GM23338 (cell line): ENCODE data around the gene PALLD. TPM values are rescaled to one million over a fixed set of nuclear protein-coding genes. Genes with fewer than 3 reads are reported as not detected.

Experiments
- ATAC-seq: fragments of 200-7000 bp; cut with Tn5 transposase; 3 replicates; pipeline ENCODE4 v1.9.1; 2020
- DNase-seq: peaks from one replicate; pipeline ENCODE4 v3.0.0-alpha.2; 2015; ENCODE audit warnings: low spot score
- H2AFZ ChIP-seq: fragments of 200-600 bp; sonication (generic); 2 replicates; pipeline ENCODE4 v1.8.0; 2016; ENCODE audit warnings: antibody characterized with exemption, mild to moderate bottlenecking, moderate library complexity
- H3F3A ChIP-seq: fragments of 200-600 bp; sonication (generic); replicated peaks from 2 replicates; pipeline ENCODE4 v1.8.0; 2017; ENCODE audit warnings: antibody characterized with exemption, mixed run types, low read depth
- H3K27ac ChIP-seq: fragments of 200-600 bp; sonication (generic); 2 replicates; pipeline ENCODE4 v1.6.1; 2016; ENCODE audit warnings: low read depth
- H3K27me3 ChIP-seq: fragments of 200-600 bp; sonication (generic); 2 replicates; pipeline ENCODE4 v1.8.0; 2016; ENCODE audit warnings: mild to moderate bottlenecking, mixed run types, moderate library complexity; ENCODE audit not compliant: insufficient read depth
- H3K36me3 ChIP-seq: fragments of 200-600 bp; sonication (generic); 2 replicates; pipeline ENCODE4 v1.8.0; 2016; ENCODE audit warnings: mild to moderate bottlenecking; ENCODE audit not compliant: insufficient read depth
- H3K4me1 ChIP-seq: fragments of 200-600 bp; sonication (generic); 2 replicates; pipeline ENCODE4 v1.8.0; 2016; ENCODE audit warnings: mild to moderate bottlenecking, moderate library complexity; ENCODE audit not compliant: insufficient read depth
- H3K4me2 ChIP-seq: fragments of 200-600 bp; sonication (generic); 2 replicates; pipeline ENCODE4 v1.7.1; 2017; ENCODE audit warnings: mixed run types
- H3K4me3 ChIP-seq: fragments of 200-600 bp; sonication (generic); 2 replicates; pipeline ENCODE4 v1.6.1; 2016; ENCODE audit warnings: mixed run types
- H3K79me2 ChIP-seq: fragments of 200-600 bp; sonication (generic); replicated peaks from 2 replicates; pipeline ENCODE4 v1.8.0; 2017; ENCODE audit warnings: mild to moderate bottlenecking; ENCODE audit not compliant: insufficient read depth
- H3K9me2 ChIP-seq: fragments of 200-600 bp; sonication (generic); 2 replicates; pipeline ENCODE4 v1.8.0; 2017; ENCODE audit not compliant: insufficient read depth
- H4K20me1 ChIP-seq: fragments of 200-600 bp; sonication (generic); replicated peaks from 2 replicates; pipeline ENCODE4 v1.8.0; 2017; ENCODE audit warnings: mild to moderate bottlenecking; ENCODE audit not compliant: insufficient read depth
- H3K27ac Mint-ChIP-seq: 2 replicates; pipeline ENCODE4 v1.8.0; 2020; ENCODE audit warnings: inconsistent platforms, mild to moderate bottlenecking, moderate library complexity, mixed read lengths
- H3K27me3 Mint-ChIP-seq: 3 replicates; pipeline ENCODE4 v1.8.0; 2022; ENCODE audit warnings: low read depth, mild to moderate bottlenecking, moderate library complexity, mixed read lengths, inconsistent platforms; ENCODE audit not compliant: insufficient read depth, poor library complexity
- H3K36me3 Mint-ChIP-seq: 3 replicates; pipeline ENCODE4 v1.8.0; 2021; ENCODE audit warnings: low read depth, mild to moderate bottlenecking, inconsistent platforms, moderate library complexity, mixed read lengths
- H3K4me1 Mint-ChIP-seq: 3 replicates; pipeline ENCODE4 v1.8.0; 2020; ENCODE audit warnings: mild to moderate bottlenecking, inconsistent platforms, mixed read lengths
- H3K4me3 Mint-ChIP-seq: 3 replicates; pipeline ENCODE4 v1.8.0; 2021; ENCODE audit warnings: moderate library complexity, mild to moderate bottlenecking, inconsistent platforms, mixed read lengths
- H3K9me3 Mint-ChIP-seq: 3 replicates; pipeline ENCODE4 v1.8.0; 2020; ENCODE audit warnings: moderate library complexity, mild to moderate bottlenecking, inconsistent platforms, mixed read lengths
- CREB1 ChIP-seq: fragments of 250-450 bp; sonication (Bioruptor Pico); IDR thresholded peaks from 2 replicates; pipeline ENCODE4 v1.5.0; 2020; ENCODE audit warnings: low read depth, mild to moderate bottlenecking, moderate library complexity
- EZH2 ChIP-seq: fragments of 200-600 bp; sonication (generic); IDR thresholded peaks from one replicate; pipeline ENCODE4 v1.8.0; 2017; ENCODE audit warnings: antibody characterized with exemption, mild to moderate bottlenecking, low read depth; ENCODE audit not compliant: unreplicated experiment
- JUNB ChIP-seq: IDR thresholded peaks from one replicate; pipeline ENCODE4 v1.6.1; 2016; ENCODE audit warnings: antibody characterized with exemption; ENCODE audit not compliant: unreplicated experiment
- NANOG ChIP-seq: IDR thresholded peaks from 2 replicates; pipeline ENCODE4 v1.6.1; 2016; ENCODE audit warnings: antibody characterized with exemption, borderline replicate concordance
- STAT1 ChIP-seq: IDR thresholded peaks from one replicate; pipeline ENCODE4 v1.6.1; 2016; ENCODE audit warnings: antibody characterized with exemption; ENCODE audit not compliant: unreplicated experiment
- ZNF114 ChIP-seq: fragments of 250-450 bp; sonication (Bioruptor Pico); IDR thresholded peaks from 2 replicates; pipeline ENCODE4 v1.5.0; 2020; ENCODE audit warnings: mild to moderate bottlenecking, moderate library complexity
- ZNF331 ChIP-seq: fragments of 250-450 bp; sonication (Bioruptor Pico); IDR thresholded peaks from 2 replicates; pipeline ENCODE4 v1.5.0; 2020; ENCODE audit warnings: low read depth, mild to moderate bottlenecking, moderate library complexity
- polyA plus RNA-seq: library from polyadenylated mRNA; unstranded; fragments of >200 nt; fragmentation: Nextera tagmentation; extraction: Ambion mirVana; gene quantifications from 2 replicates; pipeline ENCODE4 v1.2.1, GENCODE V29; 2016
- total RNA-seq: library from RNA; depleted of rRNA; stranded (reverse); fragments of >200 nt; shearing (Covaris generic); gene quantifications from 2 replicates; pipeline ENCODE4 v1.2.3, GENCODE V29; 2014
- TF ChIP-seq, protein P1 (sequence below): IDR thresholded peaks from one replicate; pipeline ENCODE4 v1.6.1; 2018; ENCODE audit warnings: antibody characterized with exemption; ENCODE audit not compliant: unreplicated experiment
- TF ChIP-seq, protein P2 (sequence below): IDR thresholded peaks from 2 replicates; pipeline ENCODE4 v1.6.1; 2016; ENCODE audit warnings: antibody characterized with exemption
- TF ChIP-seq, protein P3 (sequence below): fragments of 250-450 bp; sonication (Bioruptor Pico); IDR thresholded peaks from 2 replicates; pipeline ENCODE4 v1.5.0; 2020; ENCODE audit warnings: mild to moderate bottlenecking, moderate library complexity
- TF ChIP-seq, protein P4 (sequence below), 2 experiments: fragments of 200-600 bp in 1 of 2; sonication (generic) in 1 of 2; conservative IDR thresholded peaks; 2 replicates each; pipeline versions ENCODE4 v1.5.1 to v1.6.1; 2016 to 2017; ENCODE audit warnings: antibody characterized with exemption in 2 of 2, low read depth in 2 of 2, mild to moderate bottlenecking in 2 of 2, moderate library complexity in 1 of 2

The PALLD gene
- total and polyA plus RNA-seq, 2 experiments from 2014 or later: 13.1 to 30.2 TPM

DNA sequence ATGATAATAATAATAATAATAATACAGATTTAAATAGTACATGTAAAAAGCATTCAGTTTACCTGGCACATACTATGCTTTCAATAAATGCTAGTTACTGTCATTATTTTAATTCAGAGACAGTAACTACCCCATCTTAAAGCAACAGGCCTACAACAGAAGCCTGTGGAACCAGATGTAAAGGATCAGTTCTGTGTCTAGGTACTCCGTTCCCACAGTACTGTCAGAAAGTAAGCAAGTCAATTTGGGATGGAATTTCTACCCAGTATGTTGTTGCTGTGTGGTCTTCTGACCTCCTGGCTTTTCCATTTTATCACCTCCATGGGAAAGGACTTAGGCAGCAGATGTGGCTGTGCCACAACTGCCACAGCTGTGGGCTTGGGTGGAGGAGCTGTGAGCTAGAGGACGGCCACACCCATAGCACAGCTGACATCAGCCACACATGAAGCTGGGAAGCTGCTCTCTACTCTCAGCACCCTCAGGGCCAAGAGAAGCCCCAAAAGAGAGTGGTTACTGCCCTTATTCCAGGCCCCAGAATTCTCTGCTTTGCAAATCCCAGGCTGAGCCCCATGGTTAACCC is 410.4 kb downstream of the PALLD start (continued):
- TF ChIP-seq, protein P1, sequence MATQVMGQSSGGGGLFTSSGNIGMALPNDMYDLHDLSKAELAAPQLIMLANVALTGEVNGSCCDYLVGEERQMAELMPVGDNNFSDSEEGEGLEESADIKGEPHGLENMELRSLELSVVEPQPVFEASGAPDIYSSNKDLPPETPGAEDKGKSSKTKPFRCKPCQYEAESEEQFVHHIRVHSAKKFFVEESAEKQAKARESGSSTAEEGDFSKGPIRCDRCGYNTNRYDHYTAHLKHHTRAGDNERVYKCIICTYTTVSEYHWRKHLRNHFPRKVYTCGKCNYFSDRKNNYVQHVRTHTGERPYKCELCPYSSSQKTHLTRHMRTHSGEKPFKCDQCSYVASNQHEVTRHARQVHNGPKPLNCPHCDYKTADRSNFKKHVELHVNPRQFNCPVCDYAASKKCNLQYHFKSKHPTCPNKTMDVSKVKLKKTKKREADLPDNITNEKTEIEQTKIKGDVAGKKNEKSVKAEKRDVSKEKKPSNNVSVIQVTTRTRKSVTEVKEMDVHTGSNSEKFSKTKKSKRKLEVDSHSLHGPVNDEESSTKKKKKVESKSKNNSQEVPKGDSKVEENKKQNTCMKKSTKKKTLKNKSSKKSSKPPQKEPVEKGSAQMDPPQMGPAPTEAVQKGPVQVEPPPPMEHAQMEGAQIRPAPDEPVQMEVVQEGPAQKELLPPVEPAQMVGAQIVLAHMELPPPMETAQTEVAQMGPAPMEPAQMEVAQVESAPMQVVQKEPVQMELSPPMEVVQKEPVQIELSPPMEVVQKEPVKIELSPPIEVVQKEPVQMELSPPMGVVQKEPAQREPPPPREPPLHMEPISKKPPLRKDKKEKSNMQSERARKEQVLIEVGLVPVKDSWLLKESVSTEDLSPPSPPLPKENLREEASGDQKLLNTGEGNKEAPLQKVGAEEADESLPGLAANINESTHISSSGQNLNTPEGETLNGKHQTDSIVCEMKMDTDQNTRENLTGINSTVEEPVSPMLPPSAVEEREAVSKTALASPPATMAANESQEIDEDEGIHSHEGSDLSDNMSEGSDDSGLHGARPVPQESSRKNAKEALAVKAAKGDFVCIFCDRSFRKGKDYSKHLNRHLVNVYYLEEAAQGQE: no peak
- TF ChIP-seq, protein P2, sequence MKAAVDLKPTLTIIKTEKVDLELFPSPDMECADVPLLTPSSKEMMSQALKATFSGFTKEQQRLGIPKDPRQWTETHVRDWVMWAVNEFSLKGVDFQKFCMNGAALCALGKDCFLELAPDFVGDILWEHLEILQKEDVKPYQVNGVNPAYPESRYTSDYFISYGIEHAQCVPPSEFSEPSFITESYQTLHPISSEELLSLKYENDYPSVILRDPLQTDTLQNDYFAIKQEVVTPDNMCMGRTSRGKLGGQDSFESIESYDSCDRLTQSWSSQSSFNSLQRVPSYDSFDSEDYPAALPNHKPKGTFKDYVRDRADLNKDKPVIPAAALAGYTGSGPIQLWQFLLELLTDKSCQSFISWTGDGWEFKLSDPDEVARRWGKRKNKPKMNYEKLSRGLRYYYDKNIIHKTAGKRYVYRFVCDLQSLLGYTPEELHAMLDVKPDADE: no peak

DNA sequence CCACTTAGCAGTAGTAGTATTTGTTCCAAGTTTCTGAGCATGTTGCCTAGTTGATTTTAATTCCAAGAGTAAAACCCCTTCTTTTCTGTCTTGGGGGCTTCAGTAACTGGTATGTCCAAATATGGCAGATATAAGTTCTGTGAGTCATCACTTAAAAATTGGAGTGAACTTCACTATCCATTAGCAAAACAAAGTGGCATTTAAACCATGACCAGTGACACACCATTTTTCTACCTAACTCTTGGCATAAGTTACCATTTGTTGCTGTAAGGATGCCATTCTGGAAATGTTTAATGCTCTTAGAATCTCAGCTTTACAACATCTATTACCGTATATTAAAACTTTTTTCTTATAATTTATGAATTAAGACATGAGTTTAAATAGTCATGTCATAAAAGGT is 411.2 kb downstream of the PALLD start:
- peaks cover 2% of the 10 kb centered on the region for H3K27me3 Mint-ChIP-seq
- Histone ChIP-seq H3K4me3 (no peak overlapping the region), H3K79me2 (no peaks in the 10 kb centered on the region), H3K27ac (no peak overlapping the region), H3F3A (no peaks in the 10 kb centered on the region), H3K36me3 (no peaks in the 10 kb centered on the region; the same call in 1 of the 2 replicates), H4K20me1 (no peaks in the 10 kb centered on the region), H3K4me1 (no peaks in the 10 kb centered on the region), H3K9me2 (no peaks in the 10 kb centered on the region), H3K27me3 (no peaks in the 10 kb centered on the region), H2AFZ (no peak overlapping the region), H3K4me2 (no peak overlapping the region)
- no peaks in the 10 kb centered on the region; the same call in 2 of the 3 replicates for H3K4me1 Mint-ChIP-seq
- peaks cover 9% of the 10 kb centered on the region; the same call in 2 of the 3 replicates for H3K36me3 Mint-ChIP-seq
- TF ChIP-seq, protein P3, sequence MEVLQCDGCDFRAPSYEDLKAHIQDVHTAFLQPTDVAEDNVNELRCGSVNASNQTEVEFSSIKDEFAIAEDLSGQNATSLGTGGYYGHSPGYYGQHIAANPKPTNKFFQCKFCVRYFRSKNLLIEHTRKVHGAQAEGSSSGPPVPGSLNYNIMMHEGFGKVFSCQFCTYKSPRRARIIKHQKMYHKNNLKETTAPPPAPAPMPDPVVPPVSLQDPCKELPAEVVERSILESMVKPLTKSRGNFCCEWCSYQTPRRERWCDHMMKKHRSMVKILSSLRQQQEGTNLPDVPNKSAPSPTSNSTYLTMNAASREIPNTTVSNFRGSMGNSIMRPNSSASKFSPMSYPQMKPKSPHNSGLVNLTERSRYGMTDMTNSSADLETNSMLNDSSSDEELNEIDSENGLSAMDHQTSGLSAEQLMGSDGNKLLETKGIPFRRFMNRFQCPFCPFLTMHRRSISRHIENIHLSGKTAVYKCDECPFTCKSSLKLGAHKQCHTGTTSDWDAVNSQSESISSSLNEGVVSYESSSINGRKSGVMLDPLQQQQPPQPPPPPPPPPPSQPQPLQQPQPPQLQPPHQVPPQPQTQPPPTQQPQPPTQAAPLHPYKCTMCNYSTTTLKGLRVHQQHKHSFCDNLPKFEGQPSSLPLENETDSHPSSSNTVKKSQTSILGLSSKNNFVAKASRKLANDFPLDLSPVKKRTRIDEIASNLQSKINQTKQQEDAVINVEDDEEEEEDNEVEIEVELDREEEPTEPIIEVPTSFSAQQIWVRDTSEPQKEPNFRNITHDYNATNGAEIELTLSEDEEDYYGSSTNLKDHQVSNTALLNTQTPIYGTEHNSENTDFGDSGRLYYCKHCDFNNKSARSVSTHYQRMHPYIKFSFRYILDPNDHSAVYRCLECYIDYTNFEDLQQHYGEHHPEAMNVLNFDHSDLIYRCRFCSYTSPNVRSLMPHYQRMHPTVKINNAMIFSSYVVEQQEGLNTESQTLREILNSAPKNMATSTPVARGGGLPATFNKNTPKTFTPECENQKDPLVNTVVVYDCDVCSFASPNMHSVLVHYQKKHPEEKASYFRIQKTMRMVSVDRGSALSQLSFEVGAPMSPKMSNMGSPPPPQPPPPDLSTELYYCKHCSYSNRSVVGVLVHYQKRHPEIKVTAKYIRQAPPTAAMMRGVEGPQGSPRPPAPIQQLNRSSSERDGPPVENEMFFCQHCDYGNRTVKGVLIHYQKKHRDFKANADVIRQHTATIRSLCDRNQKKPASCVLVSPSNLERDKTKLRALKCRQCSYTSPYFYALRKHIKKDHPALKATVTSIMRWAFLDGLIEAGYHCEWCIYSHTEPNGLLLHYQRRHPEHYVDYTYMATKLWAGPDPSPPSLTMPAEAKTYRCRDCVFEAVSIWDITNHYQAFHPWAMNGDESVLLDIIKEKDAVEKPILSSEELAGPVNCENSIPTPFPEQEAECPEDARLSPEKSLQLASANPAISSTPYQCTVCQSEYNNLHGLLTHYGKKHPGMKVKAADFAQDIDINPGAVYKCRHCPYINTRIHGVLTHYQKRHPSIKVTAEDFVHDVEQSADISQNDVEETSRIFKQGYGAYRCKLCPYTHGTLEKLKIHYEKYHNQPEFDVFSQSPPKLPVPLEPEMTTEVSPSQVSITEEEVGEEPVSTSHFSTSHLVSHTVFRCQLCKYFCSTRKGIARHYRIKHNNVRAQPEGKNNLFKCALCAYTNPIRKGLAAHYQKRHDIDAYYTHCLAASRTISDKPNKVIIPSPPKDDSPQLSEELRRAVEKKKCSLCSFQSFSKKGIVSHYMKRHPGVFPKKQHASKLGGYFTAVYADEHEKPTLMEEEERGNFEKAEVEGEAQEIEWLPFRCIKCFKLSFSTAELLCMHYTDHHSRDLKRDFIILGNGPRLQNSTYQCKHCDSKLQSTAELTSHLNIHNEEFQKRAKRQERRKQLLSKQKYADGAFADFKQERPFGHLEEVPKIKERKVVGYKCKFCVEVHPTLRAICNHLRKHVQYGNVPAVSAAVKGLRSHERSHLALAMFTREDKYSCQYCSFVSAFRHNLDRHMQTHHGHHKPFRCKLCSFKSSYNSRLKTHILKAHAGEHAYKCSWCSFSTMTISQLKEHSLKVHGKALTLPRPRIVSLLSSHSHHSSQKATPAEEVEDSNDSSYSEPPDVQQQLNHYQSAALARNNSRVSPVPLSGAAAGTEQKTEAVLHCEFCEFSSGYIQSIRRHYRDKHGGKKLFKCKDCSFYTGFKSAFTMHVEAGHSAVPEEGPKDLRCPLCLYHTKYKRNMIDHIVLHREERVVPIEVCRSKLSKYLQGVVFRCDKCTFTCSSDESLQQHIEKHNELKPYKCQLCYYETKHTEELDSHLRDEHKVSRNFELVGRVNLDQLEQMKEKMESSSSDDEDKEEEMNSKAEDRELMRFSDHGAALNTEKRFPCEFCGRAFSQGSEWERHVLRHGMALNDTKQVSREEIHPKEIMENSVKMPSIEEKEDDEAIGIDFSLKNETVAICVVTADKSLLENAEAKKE (CRISPR knock-in tag): no peak
- TF ChIP-seq EZH2: no peak
- no peak for TF ChIP-seq CREB1 (CRISPR knock-in tag)
- TF ChIP-seq ZNF331 (CRISPR knock-in tag): no peak
- TF ChIP-seq, protein P2: no peak
- TF ChIP-seq JUNB: no peak
- TF ChIP-seq, protein P4, sequence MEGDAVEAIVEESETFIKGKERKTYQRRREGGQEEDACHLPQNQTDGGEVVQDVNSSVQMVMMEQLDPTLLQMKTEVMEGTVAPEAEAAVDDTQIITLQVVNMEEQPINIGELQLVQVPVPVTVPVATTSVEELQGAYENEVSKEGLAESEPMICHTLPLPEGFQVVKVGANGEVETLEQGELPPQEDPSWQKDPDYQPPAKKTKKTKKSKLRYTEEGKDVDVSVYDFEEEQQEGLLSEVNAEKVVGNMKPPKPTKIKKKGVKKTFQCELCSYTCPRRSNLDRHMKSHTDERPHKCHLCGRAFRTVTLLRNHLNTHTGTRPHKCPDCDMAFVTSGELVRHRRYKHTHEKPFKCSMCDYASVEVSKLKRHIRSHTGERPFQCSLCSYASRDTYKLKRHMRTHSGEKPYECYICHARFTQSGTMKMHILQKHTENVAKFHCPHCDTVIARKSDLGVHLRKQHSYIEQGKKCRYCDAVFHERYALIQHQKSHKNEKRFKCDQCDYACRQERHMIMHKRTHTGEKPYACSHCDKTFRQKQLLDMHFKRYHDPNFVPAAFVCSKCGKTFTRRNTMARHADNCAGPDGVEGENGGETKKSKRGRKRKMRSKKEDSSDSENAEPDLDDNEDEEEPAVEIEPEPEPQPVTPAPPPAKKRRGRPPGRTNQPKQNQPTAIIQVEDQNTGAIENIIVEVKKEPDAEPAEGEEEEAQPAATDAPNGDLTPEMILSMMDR (conservative IDR thresholded peaks at IDR 0.05; ENCODE audit: low read depth in 2 of 2): no peak
- no peak for TF ChIP-seq STAT1
- no peak for TF ChIP-seq NANOG
- TF ChIP-seq ZNF114 (CRISPR knock-in tag): no peak
- no peaks in the 10 kb centered on the region for H3K9me3 Mint-ChIP-seq
- DNase-seq: no peak
- no peak overlapping the region for H3K4me3 Mint-ChIP-seq
- no peak for ATAC-seq
- no peak overlapping the region for H3K27ac Mint-ChIP-seq
